Fibroblast of pulmonary artery (primary cell): ENCODE results near the gene ABTB2.

Source experiments
- DNase-seq: peaks from one replicate; pipeline ENCODE4 v3.0.0-alpha.2; 2010; ENCODE audit warnings: low read depth
- H3K4me3 ChIP-seq: replicated peaks from 2 replicates; pipeline ENCODE4 v1.5.1; 2011; ENCODE audit warnings: low read depth, mild to moderate bottlenecking, control low read depth, low read length, moderate library complexity
- CTCF ChIP-seq: IDR thresholded peaks from 2 replicates; pipeline ENCODE4 v1.5.1; 2011; ENCODE audit warnings: mild to moderate bottlenecking, control low read depth, low read length, inconsistent platforms; ENCODE audit errors: missing control alignments

Gene ABTB2

DNA sequence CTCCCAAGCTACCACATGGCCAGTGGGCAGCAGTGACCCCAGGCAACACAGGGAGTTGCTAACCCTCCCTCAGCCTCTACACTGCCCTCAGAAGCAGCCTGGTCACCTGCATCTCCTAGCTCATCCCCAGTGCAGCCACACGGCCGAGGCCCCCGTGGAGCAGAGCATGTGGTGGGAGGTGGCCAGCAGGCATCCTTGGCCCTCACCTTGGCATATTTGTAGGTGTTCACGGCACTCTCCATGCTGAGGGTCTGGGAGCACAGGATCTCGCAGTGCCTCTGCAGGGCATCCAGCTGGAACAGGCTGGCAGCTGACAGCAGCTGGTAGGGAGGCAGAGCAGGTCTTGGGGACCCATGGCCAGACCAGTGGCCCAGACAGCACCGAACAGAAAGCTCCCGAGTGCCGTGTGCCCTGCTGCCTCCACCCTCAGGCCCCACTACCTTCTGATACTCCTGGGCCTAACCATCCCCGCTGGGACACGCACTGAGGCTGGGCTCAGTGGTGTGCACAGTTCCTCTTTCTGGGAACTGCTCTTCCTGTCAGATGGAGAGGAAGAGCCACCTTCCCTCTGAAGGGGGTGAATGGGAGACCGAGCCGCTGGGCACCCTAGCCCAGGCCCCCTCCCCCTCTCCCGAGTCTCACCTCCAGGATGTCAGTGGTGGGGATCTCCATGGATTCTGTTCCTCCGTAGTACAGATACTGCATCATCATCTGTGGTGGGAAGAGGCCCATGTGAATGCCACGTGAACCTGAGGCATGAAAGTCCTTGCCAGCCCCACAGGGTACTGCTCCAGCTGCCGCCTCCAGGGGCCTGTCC, 203.5 kb downstream of the ABTB2 start:
- no peak overlapping the region for H3K4me3 ChIP-seq
- no peak for TF ChIP-seq CTCF
- no peak for DNase-seq

DNA sequence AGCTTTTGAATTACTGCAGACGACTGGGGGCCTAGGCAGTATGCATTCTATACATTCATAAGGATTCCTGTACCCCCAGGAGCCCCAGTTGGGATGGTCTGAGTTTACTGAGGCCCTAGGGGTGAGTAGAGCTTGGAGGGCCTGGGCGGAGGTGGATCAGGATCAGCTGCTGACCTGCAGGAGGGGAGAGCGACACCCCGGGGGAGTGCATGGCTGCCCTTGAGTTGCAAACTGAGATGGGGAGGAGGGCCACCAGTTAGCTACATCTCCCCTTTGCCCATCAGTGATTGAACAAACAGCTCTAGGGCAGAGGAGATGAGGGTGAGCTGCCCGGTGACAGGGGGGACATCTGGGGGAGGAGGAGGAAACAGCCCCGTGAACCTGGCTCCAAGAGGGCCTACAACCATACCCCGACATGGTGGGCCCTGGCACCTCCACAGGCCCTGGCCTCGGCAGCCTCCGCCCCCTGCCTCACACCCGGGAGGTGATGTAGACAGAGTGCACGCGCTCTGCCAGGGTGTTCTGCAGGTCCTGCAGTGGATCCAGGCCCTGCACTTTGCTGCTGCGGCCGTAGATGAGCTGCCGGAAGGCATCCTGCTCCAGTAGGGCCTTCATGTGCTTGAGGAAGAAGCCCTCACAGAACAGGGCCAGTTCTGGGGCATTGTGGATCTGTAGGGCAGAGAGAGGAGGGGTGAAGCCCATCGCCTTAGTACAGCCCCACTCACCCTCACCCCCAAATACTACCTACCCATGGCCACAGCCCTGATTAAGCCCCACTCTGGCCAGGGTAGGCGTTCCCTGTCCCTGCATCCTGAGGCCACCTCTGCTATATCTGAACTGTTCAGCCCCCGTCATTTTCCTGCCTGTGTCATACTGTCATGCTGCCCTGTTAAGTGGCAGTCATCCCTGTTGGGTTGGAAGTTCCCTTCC, 205.6 kb downstream of the ABTB2 start:
- no peak for DNase-seq
- no peak overlapping the region for H3K4me3 ChIP-seq
- no peak for TF ChIP-seq CTCF

DNA sequence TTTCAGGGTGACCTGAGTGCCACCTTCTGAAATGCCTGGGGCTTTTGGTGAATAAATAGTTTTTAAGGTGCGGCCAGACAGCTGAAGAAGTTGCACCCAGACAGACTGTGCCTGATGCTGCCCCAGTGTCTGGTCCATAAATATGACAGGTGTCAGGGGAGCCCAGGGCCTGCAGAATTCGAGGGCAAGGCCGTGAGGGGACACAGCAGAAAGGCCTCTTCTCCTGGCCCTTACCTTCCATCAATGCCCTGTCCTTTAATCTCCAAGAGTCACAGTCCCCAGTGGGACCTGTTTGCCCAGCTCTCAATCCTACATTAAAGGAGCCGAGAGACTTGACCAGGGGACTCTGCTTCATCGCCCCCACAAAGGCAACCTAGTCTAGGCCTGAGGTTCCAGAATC, 206.6 kb downstream of the ABTB2 start:
- H3K4me3 ChIP-seq, result no peak overlapping the region
- no peak for DNase-seq
- TF ChIP-seq CTCF, result no peak

DNA sequence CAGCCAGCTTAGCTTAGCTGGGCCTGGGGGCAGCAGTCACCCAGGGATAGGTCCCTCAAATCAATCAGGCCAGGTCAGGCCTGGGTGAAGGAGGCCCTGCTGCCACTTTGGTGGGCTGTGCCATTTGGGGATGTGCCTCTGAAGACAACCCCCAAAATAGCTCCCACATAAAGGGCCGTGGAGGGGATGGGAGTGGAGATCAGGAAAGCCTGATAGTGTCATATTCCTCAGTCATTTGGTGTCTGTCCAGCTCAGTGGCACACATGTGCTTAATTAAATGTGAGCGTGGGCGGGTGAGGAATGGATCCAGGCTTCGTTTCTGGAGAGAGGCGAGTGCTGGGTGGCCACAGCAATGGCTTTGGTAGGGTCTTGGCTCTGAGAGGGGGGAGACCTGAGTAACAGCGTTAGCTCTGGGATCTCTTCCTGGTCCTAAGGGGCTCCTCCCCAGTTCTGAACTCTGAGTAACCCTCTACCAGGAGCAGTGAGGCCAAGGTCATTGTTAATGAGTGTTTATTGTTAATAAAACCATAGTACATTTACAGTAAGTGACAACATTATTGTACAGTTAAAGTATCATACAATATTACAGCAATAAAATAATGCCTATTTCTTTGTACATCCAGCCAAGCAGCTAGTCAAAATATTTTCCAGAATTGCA, 207.2 kb downstream of the ABTB2 start:
- TF ChIP-seq CTCF, result no peak
- H3K4me3 ChIP-seq, result no peak overlapping the region
- no peak for DNase-seq

DNA sequence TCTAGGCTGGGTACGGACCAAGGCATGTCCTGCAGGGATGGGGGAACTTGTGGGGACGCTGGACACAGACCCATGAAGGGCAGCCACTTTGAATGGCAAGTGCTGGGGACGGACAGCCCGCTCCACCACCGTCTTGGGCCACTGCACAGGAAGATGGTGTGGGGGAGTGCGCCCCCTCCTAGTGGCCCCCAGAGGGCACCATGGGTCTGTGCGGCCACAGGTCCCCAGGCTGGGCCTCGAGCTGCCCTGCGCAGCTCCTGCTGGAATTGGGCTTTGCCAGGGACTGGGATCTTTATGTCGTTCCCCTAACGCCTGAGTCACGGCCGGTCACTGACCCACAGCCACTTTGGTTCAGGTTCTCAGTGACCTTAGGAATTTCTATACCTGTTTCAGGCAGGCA, 208.0 kb downstream of the ABTB2 start:
- peak; percentile 29 for DNase-seq
- no peak overlapping the region for H3K4me3 ChIP-seq
- TF ChIP-seq CTCF, result peak; percentile 25

- TF ChIP-seq CTCF, result no peak
- H3K4me3 ChIP-seq, result no peak overlapping the region
Measured at GRCh38 chr11:34149274-34149673, 208.5 kb downstream of the ABTB2 start.

More at GRCh38 chr11:34149274-34149673, 208.5 kb downstream of the ABTB2 start:
- no peak for DNase-seq
